HCEC 1CT (cell line): ENCODE results near the gene CFAP77.
"Not testable (repeated sequence)": the region's sequence is repeated elsewhere in the genome, so short reads cannot be mapped to it uniquely, and the experiment has no call there.

Source experiments
- DNase-seq: peaks from one replicate; pipeline ENCODE4 v3.0.0-alpha.2; 2017

Gene CFAP77

DNA sequence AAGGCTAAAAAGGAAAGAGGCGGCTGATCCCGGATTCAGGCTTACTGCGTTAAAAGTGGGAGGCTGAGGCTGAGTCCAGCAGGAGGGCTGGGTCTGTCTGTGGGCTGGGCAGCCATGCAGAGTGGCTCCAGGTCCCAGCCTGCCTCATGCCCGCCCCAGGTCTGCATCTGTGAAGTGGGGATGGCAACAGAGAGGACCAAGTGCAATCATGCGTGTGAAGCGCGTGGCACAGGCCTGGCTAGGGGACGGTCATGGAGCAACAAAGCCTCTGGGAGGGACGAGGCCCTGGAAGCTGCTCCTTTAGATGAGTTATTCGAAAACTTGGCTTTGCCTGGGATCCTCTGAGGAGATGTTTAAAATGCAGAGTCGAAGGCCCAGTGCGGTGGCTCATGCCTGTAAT is 142.0 kb downstream of the CFAP77 start:
- DNase-seq, result no peak

DNA sequence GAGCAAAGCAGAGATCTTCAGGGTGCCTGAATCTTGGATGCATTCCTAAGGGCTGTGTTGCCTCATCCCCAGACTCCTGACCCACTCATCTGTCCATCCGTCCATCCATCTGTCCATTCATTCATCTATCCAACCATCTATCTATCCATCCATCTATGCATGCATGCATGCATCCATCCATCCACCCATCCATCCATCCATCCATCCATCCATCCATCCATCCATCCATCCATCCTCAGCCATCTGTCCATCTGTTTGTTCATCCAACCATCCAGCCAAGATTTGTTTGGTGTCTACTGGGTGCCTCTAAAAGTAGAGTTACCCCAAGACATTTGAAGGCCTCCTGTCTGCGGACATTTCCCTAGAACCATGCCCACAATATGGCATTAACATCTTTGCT is 144.7 kb downstream of the CFAP77 start:
- no peak for DNase-seq

DNA sequence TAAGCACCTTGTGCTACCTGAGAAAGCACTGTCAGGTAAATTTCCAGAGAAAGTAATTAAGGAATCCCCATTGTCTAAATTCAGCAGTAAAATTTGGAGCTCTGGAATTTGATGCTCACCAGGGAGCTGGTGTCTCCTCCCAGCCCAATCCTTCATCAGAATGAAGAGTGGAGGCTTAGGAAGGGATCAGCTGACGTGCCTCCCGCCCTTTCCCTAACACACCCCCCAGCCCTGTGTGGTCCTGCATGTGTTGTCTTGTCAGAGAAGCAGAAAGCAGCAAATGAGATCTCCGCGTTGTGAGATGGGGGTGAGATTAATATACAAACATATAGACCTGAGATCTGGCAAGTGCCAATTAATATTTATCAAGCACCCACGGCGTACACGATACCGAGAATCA is 145.5 kb downstream of the CFAP77 start:
- no peak for DNase-seq

DNA sequence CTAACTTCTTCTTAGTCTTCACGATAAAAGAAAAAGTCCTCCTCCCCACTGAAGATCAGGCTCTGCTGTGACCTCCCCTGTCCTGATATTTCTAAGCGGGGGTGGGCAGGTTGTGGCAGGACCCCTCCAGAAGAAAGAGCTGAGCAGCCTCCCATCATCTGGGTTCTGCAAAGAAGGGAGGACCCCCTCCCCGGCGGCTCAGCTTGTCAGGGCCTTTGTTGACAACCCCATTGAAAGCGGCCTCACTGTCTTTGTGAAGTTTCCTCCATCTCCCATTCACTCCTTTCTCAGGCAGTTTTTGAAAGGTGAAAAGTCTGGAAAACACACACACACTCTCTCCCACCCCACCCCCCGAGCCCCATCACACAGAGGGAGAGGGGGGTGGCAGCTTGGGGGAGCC is 146.2 kb downstream of the CFAP77 start:
- no peak for DNase-seq

DNA sequence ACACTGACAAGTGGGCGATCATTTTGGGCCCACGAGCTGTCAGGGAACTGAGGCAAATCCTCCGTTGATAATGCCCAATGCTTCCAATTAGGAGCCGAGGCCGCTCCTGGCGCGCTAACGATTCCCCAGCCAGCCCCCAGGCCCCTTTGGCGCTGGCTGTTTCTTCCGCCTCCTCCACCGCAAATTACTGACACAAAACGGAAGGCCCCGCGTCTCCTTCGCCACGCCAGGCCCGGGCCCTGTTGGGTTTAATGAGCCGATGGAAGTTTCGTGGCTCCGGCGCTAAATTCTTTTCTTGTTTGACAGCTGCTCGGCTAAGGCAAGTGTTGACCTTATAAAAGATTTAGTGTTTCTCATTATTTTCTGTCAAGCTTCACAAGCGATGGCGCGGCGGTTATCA is 146.7 kb downstream of the CFAP77 start:
- no peak for DNase-seq

DNA sequence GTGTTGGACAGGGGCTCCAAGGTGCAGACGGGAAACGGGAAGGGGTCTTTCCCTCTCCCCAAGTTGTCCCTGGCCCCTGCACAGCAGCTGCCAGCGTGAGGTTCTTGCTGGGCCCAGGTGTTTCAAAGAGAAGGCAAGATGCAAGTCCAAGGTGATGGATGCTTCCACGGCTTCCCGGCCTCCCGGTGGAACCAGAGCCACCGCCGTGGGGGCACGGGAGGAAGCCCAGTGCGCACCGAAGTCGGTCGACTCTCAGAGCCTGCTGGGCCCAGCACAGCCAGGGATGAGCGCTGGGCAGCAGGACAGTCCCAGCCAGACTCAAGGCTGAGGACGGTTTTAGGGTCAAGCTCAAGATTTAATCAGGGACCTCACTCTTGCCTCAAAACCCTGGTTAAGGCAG is 147.1 kb downstream of the CFAP77 start:
- no peak for DNase-seq

DNA sequence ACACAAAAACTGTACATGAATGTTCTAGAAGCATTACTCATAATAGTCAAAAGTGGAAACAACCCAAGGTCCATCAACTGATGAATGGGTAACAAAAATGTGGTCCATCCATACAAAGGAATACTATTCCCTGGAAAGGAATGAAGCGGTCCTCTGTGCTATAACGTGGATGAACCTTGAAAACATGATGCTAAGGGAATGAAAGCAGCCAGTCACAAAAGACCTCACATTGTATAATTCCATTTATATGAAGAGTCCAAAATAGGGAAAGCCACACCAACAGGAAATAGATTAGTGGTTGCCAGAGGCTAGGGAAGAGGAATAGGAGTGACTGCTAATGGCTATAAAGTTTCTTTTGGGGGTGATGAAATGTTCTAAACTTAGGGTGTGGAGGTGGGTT is 149.7 kb downstream of the CFAP77 start:
- DNase-seq, result no peak

DNA sequence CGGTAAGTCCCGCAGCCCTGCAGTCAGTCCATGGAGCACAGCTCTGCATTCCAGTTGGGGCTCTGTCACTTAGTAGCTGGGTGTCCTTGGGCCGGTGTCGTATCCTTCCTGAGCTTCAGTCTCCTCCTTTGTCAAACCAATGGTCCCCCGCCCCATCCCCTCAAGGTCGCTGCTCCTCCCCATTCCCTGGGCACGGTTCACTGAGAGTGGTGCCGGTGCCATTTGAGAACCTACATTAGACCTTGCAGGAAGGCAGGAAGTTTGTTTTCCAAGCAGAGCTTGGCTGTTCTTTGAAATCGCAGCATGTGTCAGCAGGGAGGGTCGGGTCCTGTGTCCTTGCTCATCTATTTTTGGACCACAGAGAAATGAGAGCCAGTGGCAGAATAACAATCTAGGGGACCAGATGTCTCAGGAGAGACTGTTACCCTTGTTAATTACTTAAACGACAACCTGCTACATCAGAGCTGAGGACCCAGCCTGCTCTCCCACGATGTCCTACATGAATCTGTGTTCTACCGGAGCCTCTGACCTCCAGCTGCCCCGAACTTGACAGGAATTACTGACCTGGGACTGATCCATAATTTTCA is 150.7 kb downstream of the CFAP77 start:
- no peak for DNase-seq

DNA sequence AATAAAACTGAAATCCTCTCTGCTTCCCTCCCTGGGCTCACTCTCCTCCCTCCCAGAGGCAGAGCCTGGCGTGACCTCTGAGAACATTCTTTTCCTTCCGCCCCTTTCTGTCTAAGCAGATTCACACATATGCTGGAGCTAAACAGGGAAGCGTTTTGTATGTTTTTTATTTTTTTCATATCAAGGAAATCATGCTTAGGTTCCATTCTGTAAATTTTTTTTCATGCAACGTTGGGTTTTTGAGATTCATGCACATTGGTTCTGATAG is 152.2 kb downstream of the CFAP77 start:
- no peak for DNase-seq

DNA sequence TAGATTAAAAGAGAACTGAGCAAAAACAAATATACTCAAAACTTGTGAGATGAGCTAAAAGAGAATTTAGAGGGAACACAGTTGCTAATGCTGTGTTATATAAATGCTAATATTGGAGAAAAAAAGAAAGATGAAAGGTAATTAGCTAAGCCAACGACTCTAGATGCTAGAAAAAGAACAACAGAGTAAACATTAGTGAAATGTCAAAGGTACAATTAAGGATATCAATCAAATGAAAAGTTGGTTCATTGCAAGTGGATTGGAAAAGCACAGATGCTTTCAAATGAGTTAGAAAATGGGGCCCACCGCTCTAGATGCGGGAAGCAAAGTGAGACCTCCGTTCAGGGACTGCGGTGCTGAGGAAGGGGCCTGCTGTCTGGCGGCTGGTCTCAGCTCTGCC is 154.5 kb downstream of the CFAP77 start:
- DNase-seq, result no peak

DNA sequence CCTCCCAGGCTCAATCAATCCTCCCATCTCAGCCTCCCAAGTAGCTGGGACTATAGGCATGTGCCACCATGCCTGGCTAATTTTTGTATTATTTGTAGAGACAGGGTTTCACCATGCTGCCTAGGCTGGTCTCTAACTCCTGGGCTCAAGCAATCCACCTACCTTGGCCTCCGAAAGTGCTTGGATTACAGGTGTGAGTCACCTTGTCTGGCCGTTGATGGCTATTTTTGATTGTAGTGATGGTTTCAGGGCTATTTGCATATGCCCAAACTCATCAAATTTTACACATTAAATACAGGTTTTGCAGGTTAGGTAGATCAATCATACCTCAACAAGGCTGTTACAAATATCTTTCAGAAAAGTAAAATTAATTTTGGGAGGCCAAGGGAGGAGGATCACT is 158.8 kb downstream of the CFAP77 start:
- DNase-seq, result not testable (repeated sequence)

DNA sequence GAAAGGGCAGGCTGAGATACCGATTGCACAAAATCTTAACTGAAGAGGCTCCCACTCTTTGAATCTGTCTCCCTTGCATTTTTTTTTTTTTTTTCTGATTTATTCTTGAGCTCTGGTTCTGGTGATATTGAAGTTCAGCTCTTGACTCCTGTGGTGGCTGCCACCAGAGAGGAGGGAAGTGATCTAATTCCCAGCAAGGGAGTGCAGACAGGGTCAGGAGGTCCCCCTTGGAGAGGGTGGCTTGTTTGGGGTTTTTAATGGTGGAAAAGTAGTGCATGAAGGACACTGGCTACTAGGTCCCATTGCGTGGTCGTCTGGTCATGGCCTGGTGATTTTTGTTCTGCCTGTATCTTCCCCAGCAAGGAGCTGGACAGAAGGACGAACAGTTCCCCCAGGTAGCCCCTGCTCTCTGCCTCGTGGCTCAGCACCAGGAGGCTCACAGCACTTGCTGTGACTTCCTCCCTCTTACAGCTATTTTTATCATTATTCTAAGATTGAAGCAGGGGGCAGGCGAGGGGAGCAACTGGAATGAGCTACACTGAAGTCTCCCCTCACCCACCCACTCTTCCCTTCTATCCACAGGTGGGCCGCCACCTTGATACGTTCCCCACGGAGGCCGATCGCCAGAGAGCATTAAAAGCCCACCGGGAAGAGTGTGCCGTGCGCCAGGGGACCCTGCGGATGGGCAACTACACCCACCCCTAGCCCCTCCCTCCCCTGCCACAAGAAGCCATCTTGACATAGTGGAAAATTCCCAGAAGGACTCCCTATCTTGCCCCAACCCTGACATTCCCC is 162.0 kb downstream of the CFAP77 start:
- no peak for DNase-seq

DNA sequence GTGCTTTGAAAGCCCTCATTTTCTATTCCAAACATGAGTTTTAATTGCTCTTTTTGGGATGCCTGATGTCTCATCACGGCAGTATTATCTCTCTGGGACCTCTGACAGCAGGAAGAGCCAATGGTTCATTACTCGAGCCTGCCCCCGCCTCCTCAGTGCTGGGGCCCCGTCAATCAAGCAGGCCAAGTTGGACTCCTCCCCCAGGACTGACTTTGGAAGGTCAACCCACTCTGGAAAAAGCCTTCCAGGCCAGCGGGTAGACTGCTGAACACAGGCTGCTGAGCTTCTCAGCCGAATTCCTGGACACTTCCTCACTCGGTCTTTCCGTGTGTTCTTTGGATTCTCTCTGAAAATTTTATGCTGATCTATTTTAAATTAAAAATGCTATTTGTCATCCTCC is 162.9 kb downstream of the CFAP77 start:
- DNase-seq, result peak; percentile 20

DNA sequence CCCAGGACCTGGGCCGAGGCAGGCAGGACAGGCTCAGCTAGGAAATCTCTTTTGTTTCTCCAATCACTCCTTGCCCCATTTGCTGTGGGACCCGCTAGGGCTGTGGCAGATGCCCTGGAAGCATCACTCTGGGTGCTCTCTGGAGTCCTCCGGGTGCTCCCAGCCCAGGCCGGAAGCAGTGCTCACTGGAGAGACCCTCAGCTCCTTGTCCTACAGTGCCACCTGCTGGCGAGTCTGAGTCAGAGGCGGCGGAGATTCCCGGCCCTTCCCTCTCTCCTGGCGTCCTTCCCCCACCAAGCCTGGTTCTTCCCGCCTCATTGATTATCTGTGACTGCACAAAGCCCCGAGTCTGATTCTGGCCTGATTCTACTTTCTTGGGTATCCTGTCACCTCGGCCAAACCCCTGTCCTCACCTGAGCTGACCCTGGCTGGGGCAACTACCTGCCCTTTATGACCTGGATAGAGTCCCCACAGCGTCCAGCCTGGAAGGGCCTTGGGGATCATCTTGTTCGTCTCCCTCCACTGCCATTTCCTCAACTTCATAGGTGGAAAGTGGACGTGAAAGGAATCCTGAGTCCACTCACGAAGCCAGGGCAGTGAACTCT is 165.1 kb downstream of the CFAP77 start:
- peak; percentile 70 for DNase-seq

DNA sequence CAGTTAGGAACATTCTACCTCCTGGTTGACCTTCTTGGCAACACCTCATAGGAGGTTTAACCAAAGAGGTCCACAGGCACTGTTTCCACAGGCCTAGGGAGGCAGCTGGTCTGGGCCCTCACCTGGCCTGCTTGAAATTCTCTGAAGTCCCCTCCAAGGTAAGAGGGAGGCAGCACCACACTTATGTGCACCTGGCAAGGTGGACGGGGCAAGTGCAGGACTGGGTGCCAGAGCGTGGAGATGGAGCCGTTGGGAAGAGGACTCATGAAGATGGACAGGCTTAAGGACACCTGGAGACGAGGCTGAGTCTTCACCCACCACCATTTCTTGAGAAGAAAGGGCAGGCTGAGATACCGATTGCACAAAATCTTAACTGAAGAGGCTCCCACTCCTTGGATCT is 165.8 kb downstream of the CFAP77 start:
- DNase-seq, result no peak

DNA sequence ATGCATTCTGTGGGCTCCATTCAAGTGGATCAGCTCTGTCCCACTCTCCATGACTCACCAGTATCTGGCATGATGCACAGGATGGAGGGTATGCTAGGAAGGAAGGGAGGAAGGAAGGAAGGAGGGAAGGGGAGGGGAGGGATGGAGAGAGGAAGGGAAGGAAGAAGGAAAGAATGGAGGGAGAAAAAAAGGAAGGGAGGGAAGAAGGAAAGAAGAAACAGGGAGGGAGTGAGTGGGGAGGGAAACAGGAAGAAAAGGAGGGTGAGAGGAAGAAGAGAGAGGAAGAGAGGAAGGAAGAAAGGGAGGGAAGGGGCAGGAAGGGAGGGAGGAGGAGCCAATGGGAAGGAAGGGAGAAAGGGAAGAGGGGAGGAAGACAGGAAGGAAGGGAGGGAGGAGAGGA is 167.1 kb downstream of the CFAP77 start:
- no peak for DNase-seq

DNA sequence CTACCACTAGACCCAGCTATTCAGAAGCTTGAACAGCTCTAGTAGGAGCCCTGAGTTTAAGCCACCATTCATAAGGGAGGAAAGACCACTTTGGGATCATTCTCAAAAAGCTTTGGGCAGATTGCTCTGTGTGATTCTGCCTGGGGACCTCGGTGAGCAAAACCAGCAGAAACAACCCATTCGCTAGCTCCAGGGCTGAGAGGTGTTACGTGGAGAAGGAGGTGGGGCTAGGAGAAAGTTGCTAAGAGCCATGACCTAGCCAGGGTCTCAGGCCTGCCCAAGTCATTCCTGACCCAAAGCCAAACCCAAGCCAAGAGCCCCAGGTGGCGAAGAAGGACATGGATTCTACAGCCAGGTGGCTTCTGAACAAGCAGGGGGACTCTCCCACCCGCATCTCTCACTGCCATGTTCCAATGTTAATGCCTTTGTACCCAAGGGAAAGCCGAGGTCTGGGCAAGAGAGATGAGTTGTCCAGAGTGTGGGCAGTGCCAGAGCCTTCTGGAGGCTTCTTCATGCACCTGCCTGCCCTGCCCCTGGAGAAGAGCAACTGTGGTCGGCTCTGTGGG is 168.4 kb downstream of the CFAP77 start:
- DNase-seq, result no peak

DNA sequence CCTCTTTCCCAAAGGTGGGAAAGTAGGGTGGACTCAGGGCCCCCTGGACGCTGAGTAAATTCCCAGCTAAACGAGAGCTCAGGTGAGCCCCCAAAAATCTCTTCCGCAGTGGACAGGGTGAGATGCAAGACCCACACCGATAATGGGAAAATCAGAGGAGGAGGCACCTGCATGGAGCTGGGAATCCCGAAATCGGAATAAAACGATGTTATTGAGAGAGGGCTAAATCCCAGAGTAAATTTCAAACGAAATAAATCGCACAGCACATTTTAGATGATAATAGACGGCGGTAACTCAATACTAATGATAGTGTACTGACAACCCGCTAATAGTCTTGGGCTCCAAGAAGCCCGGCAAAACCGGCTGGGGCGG is 169.4 kb downstream of the CFAP77 start:
- no peak for DNase-seq

DNA sequence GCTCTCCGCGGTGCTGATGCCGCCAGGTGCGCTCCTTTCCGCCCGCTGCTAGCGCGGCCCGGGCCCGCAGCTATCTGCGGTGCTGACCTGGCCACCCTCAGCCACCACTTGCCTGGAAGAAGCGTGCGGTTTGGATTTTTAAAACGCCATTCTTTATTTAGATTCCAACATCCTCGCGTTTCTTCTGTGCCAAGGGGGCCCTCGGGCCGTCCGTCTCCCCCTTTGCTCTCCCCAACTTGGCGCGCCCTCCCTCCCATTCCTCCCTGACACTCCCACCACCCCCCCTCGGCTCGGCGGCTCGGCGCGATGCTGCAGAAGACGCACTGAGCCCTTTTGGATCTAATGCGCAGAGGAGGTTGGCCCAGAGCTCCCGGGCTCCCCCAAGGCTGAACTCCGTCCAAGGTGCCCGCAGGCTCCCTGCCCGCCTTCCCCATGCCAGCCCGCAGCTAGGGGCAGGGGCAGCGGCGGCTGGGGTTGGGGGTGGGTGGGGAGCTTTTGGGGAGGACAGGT is 172.3 kb downstream of the CFAP77 start, which contains the start of gene BARHL1:
Gene BARHL1 (plus strand): TSS at position 331 of the 510 bp plus-strand sequence. CDS start 192 bp downstream, outside the sequence.
- no peak for DNase-seq

DNA sequence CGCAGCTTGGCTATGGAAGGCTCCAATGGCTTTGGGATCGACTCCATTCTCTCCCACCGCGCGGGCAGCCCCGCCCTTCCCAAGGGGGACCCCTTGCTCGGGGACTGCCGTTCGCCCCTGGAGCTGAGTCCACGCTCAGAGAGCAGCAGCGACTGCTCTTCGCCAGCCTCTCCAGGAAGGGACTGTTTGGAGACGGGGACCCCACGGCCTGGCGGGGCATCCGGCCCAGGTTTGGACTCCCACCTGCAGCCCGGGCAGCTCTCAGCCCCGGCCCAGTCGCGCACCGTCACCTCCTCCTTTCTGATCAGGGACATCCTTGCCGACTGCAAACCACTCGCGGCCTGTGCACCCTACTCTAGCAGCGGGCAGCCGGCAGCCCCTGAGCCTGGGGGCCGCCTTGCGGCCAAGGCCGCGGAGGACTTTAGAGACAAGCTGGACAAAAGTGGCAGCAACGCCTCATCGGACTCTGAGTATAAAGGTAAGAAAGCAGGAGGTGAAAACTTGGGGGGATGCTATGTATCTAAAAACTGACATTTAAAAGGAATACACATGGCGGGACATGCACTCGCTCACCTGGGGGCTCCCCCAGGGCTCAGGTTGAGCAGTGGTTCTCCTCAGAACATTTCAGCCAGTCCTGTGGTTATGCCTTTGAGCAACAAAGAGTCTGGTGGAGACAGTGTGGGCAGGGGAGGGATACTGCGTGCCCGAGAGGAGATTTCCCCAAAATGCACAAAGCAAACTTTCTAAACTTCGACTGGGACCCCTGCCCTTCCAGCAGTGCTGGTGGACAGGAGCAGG is 173.0 kb downstream of the CFAP77 start:
- no peak for DNase-seq

DNA sequence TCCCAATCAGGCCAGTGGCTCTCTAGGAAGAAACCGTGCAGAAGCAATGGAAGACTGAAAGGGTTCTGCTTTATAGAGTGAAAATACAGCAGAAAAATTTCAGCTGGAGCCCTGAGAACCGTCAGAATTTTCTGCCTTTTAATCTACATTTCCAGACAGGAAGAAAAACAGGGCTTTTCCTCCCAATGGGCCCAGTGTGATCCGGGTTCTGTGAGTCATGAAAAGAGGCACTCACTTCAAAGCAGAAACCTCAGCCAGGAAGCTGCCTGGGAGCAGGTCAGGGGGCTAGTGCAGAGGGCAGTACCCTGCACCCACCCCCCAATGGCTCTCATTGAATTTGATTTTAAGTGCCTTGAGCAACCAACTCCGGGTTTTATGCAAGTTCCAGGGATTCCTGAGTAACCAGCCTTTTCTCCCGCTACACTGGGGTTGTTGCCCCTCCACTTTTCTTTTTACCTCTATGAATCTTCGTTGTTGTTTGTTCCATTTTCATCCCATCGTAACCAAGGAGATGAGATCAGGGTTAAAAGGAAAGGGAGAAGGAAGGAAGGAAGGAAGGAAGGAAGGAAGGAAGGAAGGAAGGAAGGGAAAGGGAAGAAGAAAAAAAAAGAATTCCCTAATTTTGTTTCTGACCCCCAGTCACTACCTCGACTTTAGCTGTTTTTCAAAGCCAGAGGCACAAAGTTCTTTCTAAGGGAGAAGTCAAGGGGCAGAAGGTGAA is 173.7 kb downstream of the CFAP77 start:
- no peak for DNase-seq
